Activated B cell treated with CpG ODN at 0.5 μM for 24 hours (primary cell): ENCODE results near the gene CXorf58. TPM values are rescaled to one million over a fixed set of nuclear protein-coding genes. Genes with fewer than 3 reads are reported as not detected.
"Not testable (repeated sequence)": the region's sequence is repeated elsewhere in the genome, so short reads cannot be mapped to it uniquely, and the experiment has no call there.

Experiments
- ATAC-seq: fragments of 200-7000 bp; cut with Tn5 transposase; one replicate; pipeline ENCODE4 v1.10.0; 2021; ENCODE audit warnings: low read depth, mild to moderate bottlenecking, moderate library complexity
- CTCF ChIA-PET: fragments of 350-600 bp; sonication (Branson Sonifier 250); formaldehyde crosslinking; loops from one replicate; lab custom pipeline; 2021; ENCODE audit warnings: antibody characterized with exemption; lab: Charles Lee
- POLR2A ChIA-PET: fragments of 350-600 bp; sonication (Branson Sonifier 250); formaldehyde crosslinking; loops from one replicate; lab custom pipeline; 2021; ENCODE audit warnings: antibody characterized with exemption; lab: Charles Lee
- DNase-seq: peaks from one replicate; pipeline ENCODE4 v3.0.0; 2022
- H3K27ac Mint-ChIP-seq: one replicate; pipeline ENCODE4 v1.8.0; 2020; ENCODE audit warnings: mixed read lengths
- H3K27me3 Mint-ChIP-seq: one replicate; pipeline ENCODE4 v1.8.0; 2021; ENCODE audit warnings: mixed read lengths
- H3K36me3 Mint-ChIP-seq: one replicate; pipeline ENCODE4 v1.8.0; 2021; ENCODE audit warnings: low read depth, mixed read lengths
- H3K4me1 Mint-ChIP-seq: one replicate; pipeline ENCODE4 v1.8.0; 2021; ENCODE audit warnings: mixed read lengths
- H3K4me3 Mint-ChIP-seq: one replicate; pipeline ENCODE4 v1.8.0; 2020; ENCODE audit warnings: mild to moderate bottlenecking, mixed read lengths
- H3K9me3 Mint-ChIP-seq: one replicate; pipeline ENCODE4 v1.8.0; 2020; ENCODE audit warnings: mixed read lengths
- intact Hi-C: fragments of 100-400 bp; cut with micrococcal nuclease; formaldehyde crosslinking; loops from one replicate; pipeline ENCODE4 v1.15.1; 2024
- total RNA-seq: library from RNA; stranded (reverse); gene quantifications from 2 replicates; pipeline ENCODE4 v1.2.3, GENCODE V29; 2022
- TF ChIP-seq, protein P1 (sequence below): fragments of 200-600 bp; IDR thresholded peaks from one replicate; pipeline ENCODE4 v1.8.0; 2022; ENCODE audit warnings: antibody characterized with exemption, mild to moderate bottlenecking

CXorf58 gene
- not detected in 2 replicates for total RNA-seq

DNA sequence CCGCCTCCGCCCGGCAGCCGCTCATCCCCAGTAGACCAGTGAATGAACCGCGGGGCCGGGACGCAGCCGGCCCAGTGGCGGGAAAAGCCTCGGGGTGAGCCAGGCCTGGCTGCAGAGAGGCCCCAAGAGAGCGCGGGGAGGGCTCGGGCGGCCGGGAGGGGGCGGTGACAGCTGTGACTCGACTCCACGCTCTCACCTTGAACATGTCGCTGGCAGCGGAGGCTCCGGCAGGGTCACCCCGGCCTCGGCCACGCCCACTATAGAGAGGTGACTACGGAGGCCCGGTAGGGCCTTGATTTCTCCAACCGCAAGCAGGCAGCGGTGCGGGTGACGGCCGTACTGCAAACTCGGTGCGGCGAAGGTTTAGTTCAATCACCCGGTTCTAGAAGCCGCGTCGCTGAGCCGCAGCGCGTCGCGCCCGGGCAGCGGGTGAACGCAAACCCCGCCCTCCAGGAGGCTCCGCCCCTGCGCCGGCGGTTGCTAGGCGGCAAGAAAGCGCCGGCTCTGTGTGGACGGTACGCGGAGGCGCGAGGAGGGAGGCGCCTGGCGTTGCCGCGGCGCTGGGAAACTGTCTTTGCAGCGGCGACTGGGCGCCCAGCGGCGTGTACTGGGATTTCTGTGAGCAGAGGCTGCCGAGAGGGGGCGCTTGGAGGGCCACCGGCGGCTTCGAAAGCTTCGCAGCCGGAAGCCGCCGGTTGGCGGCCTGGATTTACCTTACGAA is at the start of gene CXorf58, which contains the start of gene APOO:
Gene CXorf58 (plus strand): TSS at position 509 of the 721 bp plus-strand sequence. CDS start 2,297 bp downstream, outside the sequence.
Gene APOO (minus strand): TSS at position 441 of the 721 bp plus-strand sequence. CDS start 236 bp downstream, at position 205.
- peak within 1 kb of the TSS; percentile 82 for H3K4me3 Mint-ChIP-seq
- no peaks in the 10 kb centered on the region for H3K9me3 Mint-ChIP-seq
- peak within 1 kb of the TSS; percentile 88 for H3K27ac Mint-ChIP-seq
- ChIA-PET POLR2A (interaction anchor here (0.6 to 3.8 kb wide), 10 partner anchors 11 to 240 kb away, joined by 3 to 59 read pairs (median 4); partner anchors contain the start of genes ACOT9, EIF2S3, PRDX4 and SAT1), CTCF (interaction anchor here (1.0 to 4.0 kb wide), 4 partner anchors 118 to 240 kb away, joined by 3 to 32 read pairs (median 5); partner anchors contain the start of genes EIF2S3 and PRDX4)
- intact Hi-C loops: loop anchor here (1.0 to 2.0 kb wide), 8 partner anchors 45 to 335 kb away; partner anchors contain the start of genes ACOT9, EIF2S3, PRDX4 and SAT1
- H3K4me1 Mint-ChIP-seq: peaks cover 17% of the 10 kb centered on the region
- peak; percentile 90 for ATAC-seq
- TF ChIP-seq, protein P1, sequence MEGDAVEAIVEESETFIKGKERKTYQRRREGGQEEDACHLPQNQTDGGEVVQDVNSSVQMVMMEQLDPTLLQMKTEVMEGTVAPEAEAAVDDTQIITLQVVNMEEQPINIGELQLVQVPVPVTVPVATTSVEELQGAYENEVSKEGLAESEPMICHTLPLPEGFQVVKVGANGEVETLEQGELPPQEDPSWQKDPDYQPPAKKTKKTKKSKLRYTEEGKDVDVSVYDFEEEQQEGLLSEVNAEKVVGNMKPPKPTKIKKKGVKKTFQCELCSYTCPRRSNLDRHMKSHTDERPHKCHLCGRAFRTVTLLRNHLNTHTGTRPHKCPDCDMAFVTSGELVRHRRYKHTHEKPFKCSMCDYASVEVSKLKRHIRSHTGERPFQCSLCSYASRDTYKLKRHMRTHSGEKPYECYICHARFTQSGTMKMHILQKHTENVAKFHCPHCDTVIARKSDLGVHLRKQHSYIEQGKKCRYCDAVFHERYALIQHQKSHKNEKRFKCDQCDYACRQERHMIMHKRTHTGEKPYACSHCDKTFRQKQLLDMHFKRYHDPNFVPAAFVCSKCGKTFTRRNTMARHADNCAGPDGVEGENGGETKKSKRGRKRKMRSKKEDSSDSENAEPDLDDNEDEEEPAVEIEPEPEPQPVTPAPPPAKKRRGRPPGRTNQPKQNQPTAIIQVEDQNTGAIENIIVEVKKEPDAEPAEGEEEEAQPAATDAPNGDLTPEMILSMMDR: peak; percentile 7
- no peaks in the 10 kb centered on the region for H3K36me3 Mint-ChIP-seq
- peak; percentile 85 for DNase-seq
- no peaks in the 10 kb centered on the region for H3K27me3 Mint-ChIP-seq

- ATAC-seq, CTCF ChIA-PET, H3K27ac Mint-ChIP-seq, H3K9me3 Mint-ChIP-seq, DNase-seq, H3K36me3 Mint-ChIP-seq, POLR2A ChIA-PET, intact Hi-C loops, H3K4me1 Mint-ChIP-seq, H3K27me3 Mint-ChIP-seq, H3K4me3 Mint-ChIP-seq: not testable (repeated sequence)
Measured at GRCh38 chrX:23859238-23859637, 48.6 kb upstream of the CXorf58 start.

DNA sequence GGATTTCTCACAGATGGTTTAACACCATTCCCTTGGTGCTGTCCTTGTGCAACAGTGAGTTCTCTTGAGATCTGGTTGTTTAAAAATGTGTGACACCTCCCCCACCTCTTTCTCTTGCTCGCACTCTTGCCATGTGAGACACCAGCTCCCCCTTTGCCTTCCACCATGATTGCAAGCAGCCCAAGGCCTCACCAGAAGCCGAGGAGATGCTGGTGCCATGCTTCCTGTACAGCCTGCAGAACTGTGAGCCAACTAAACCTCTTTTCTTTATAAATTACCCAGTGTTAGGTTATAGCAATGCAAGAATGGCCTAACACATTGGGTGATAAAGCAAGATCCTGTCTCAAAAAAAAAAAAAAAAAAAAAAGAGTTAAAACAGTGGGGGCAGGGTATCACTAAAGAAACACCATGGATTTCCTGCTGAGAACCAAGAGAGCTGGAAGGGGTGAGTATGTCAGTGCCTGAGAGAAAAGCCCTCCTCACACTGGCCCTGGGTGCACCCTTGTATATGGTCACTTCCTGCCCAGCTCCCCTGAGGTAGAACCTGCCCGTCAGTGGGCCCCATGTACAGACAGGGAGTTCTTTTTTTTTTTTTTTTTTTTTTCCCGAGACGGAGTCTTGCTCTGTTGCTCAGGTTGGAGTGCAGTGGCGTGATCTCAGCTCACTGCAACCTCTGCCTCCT is 46.5 kb upstream of the CXorf58 start:
- DNase-seq (no peak), ATAC-seq (no peak)
- Mint-ChIP-seq H3K36me3 (peaks cover 4% of the 10 kb centered on the region), H3K27me3 (no peaks in the 10 kb centered on the region), H3K9me3 (no peaks in the 10 kb centered on the region), H3K4me3 (no peak overlapping the region), H3K4me1 (no peaks in the 10 kb centered on the region), H3K27ac (no peak overlapping the region)
- TF ChIP-seq, protein P1: no peak
- ChIA-PET POLR2A (no interaction called here), CTCF (no interaction called here)
- intact Hi-C loops: no loop called here

- H3K27me3 Mint-ChIP-seq, intact Hi-C loops, H3K36me3 Mint-ChIP-seq, CTCF ChIA-PET, H3K27ac Mint-ChIP-seq, H3K4me1 Mint-ChIP-seq, DNase-seq, H3K9me3 Mint-ChIP-seq, ATAC-seq, POLR2A ChIA-PET, H3K4me3 Mint-ChIP-seq: not testable (repeated sequence)
Measured at GRCh38 chrX:23861952-23862351, 45.9 kb upstream of the CXorf58 start.

DNA sequence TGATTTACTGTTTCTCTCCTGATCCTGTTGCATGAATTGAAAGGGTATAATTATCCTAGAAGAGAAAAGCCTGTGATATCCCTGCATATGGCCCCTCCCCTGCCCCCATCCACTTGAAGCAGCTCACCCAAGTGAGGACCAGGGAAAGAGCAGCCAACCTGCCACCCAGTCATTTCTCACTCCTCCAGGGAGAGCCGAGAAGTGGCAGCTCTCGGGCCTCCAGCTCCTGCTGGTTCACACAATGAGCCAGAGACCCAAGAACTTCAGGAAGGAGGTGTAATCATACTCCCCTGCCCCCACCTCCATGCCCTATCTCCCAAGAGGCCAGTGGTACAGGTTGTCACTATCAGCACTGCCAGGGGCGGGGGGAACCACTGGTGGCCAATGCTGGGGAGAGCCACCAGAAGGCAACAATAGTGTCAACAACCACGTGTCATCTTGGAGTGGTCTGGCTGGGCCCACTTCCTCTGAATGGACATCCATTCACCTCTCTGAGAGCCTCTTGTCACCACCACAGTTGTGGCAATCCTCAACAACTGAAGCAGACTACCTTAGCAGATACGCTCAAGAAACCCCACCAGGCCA is 43.0 kb upstream of the CXorf58 start:
- Mint-ChIP-seq H3K27me3 (no peaks in the 10 kb centered on the region), H3K27ac (no peak overlapping the region), H3K9me3 (no peaks in the 10 kb centered on the region), H3K4me3 (no peak overlapping the region), H3K36me3 (peaks cover 1% of the 10 kb centered on the region), H3K4me1 (no peaks in the 10 kb centered on the region)
- POLR2A ChIA-PET: no interaction called here
- ATAC-seq (no peak), DNase-seq (no peak)
- intact Hi-C loops: no loop called here
- CTCF ChIA-PET: no interaction called here
- TF ChIP-seq, protein P1: no peak
